ENCODE results near the gene MAP3K7. TPM values are rescaled to one million over a fixed set of nuclear protein-coding genes. Genes with fewer than 3 reads are reported as not detected.
"Not testable (repeated sequence)": the region's sequence is repeated elsewhere in the genome, so short reads cannot be mapped to it uniquely, and the experiment has no call there.

The MAP3K7 gene
- total RNA-seq, 2 experiments from 2014 or later, result 26.3 to 28.7 TPM

DNA sequence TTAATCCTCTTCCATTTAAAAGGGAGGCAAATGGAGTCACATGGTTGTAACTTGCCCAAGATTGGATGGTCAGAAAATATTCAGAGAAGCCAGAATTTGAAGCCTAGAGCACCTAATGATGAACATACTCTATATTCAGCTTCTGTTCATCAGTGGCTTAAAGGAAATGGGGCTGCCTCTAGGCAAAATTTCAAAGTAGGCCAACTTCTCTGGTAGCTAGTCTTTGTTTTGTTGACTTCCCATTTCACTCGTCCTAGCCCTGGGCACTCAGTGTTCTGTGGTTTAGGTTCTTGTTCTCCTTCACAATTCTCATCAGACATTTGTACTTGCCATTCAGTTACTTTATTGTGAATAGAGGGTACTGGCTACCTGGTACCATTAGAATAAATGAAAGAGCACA lies 13.2 kb downstream of the MAP3K7 start:
- peaks cover 12% of the 10 kb centered on the region for H3K36me3 Mint-ChIP-seq
- no peak for DNase-seq
- intact Hi-C loops (cut with micrococcal nuclease), result no loop called here
- CTCF ChIA-PET, result no interaction called here
- H3K9me3 Mint-ChIP-seq, result no peaks in the 10 kb centered on the region
- peaks cover 5% of the 10 kb centered on the region for H3K4me1 Mint-ChIP-seq (ENCODE audit: low read depth)
- no peak overlapping the region for H3K4me3 Mint-ChIP-seq
- H3K27me3 Mint-ChIP-seq, result no peaks in the 10 kb centered on the region
- POLR2A ChIA-PET, result interaction anchor here (0.9 kb wide), 1 partner anchor 11 kb away, joined by 3 read pairs; no protein-coding TSS in a partner anchor
- no peak overlapping the region for H3K27ac Mint-ChIP-seq

GRCh38 chr6:90572856-90573255 lies 14.0 kb downstream of the MAP3K7 start:
- Mint-ChIP-seq H3K4me1 (ENCODE audit: low read depth) (peaks cover 5% of the 10 kb centered on the region), H3K27ac (no peak overlapping the region), H3K27me3 (no peaks in the 10 kb centered on the region), H3K9me3 (no peaks in the 10 kb centered on the region), H3K36me3 (peaks cover 16% of the 10 kb centered on the region), H3K4me3 (no peak overlapping the region)
- intact Hi-C loops (cut with micrococcal nuclease), result no loop called here
- ChIA-PET POLR2A (interaction anchor here (0.9 kb wide), 1 partner anchor 12 kb away, joined by 3 read pairs; no protein-coding TSS in a partner anchor), CTCF (no interaction called here)
- no peak for DNase-seq

GRCh38 chr6:90569223-90569622 lies 17.6 kb downstream of the MAP3K7 start:
- DNase-seq, result no peak
- ChIA-PET POLR2A (no interaction called here), CTCF (no interaction called here)
- Mint-ChIP-seq H3K4me3 (no peak overlapping the region), H3K27ac (no peak overlapping the region), H3K9me3 (peaks cover 2% of the 10 kb centered on the region), H3K36me3 (peaks cover 40% of the 10 kb centered on the region), H3K27me3 (no peaks in the 10 kb centered on the region), H3K4me1 (ENCODE audit: low read depth) (peaks cover 8% of the 10 kb centered on the region)
- intact Hi-C loops (cut with micrococcal nuclease), result no loop called here

- H3K27me3 Mint-ChIP-seq; POLR2A ChIA-PET; H3K9me3 Mint-ChIP-seq; DNase-seq; H3K4me3 Mint-ChIP-seq; intact Hi-C loops (cut with micrococcal nuclease); CTCF ChIA-PET; H3K27ac Mint-ChIP-seq: not testable (repeated sequence)
- Mint-ChIP-seq H3K4me1 (ENCODE audit: low read depth) (peaks cover 21% of the 10 kb centered on the region), H3K36me3 (peaks cover 51% of the 10 kb centered on the region)
Measured at GRCh38 chr6:90567682-90568081, 19.2 kb downstream of the MAP3K7 start.

GRCh38 chr6:90562341-90562740 lies 24.5 kb downstream of the MAP3K7 start:
- POLR2A ChIA-PET; H3K27ac Mint-ChIP-seq; CTCF ChIA-PET; DNase-seq; H3K27me3 Mint-ChIP-seq; intact Hi-C loops (cut with micrococcal nuclease); H3K4me3 Mint-ChIP-seq; H3K9me3 Mint-ChIP-seq: not testable (repeated sequence)
- Mint-ChIP-seq H3K4me1 (ENCODE audit: low read depth) (peaks cover 30% of the 10 kb centered on the region), H3K36me3 (peaks cover 56% of the 10 kb centered on the region)

DNA sequence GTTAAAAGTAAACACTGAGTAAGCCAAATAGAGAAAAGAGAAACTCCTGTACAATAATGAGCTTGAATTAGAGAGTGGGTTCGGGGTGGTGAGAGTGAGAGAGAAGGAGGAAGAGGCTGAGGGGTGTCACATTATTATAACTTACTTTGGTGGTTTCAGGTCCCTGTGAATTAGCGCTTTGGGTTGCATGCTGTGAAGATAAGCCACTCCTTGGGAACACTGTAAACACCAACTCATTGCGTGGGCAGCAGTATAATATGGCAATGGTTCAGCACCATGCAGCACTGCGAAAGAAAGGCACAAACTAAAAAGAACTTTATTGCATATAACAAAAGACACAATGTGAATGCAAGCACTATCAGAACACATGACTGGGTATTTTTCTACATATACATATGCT lies 26.9 kb downstream of the MAP3K7 start:
- Mint-ChIP-seq H3K9me3 (no peaks in the 10 kb centered on the region), H3K4me3 (no peak overlapping the region), H3K27ac (no peak overlapping the region), H3K36me3 (peaks cover 44% of the 10 kb centered on the region), H3K27me3 (no peaks in the 10 kb centered on the region), H3K4me1 (ENCODE audit: low read depth) (peaks cover 29% of the 10 kb centered on the region)
- intact Hi-C loops (cut with micrococcal nuclease), result no loop called here
- POLR2A ChIA-PET, result no interaction called here
- CTCF ChIA-PET, result no interaction called here
- DNase-seq, result no peak

DNA sequence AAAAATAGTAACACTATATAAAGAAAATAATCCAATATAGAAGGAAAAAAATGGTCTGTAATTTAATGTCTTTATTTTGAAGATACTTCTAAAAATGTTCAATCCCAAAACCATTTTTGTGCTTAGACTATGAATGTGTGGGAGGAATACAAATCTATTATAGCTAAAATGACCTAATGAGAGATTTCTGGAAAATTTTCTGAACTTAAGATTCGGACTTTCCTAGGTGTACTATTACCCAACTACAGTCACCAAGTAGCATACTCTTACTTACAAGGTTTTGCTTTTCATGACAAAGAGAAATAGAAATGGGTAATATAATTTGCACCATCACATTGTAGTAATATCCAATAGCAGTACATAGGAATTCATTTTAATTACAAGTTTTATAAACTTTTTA lies 29.9 kb downstream of the MAP3K7 start:
- no peak for DNase-seq
- CTCF ChIA-PET, result interaction anchor here (0.6 kb wide), 1 partner anchor 656 kb away, joined by 3 read pairs; no protein-coding TSS in a partner anchor
- H3K4me3 Mint-ChIP-seq, result no peak overlapping the region
- H3K27me3 Mint-ChIP-seq, result no peaks in the 10 kb centered on the region
- H3K36me3 Mint-ChIP-seq, result peaks cover 28% of the 10 kb centered on the region
- no peaks in the 10 kb centered on the region for H3K9me3 Mint-ChIP-seq
- H3K4me1 Mint-ChIP-seq (ENCODE audit: low read depth), result peaks cover 3% of the 10 kb centered on the region
- POLR2A ChIA-PET, result no interaction called here
- intact Hi-C loops (cut with micrococcal nuclease), result no loop called here
- no peak overlapping the region for H3K27ac Mint-ChIP-seq

- H3K4me1 Mint-ChIP-seq (ENCODE audit: low read depth), result no peaks in the 10 kb centered on the region
Measured at GRCh38 chr6:90547991-90548390, 38.9 kb downstream of the MAP3K7 start.

DNA sequence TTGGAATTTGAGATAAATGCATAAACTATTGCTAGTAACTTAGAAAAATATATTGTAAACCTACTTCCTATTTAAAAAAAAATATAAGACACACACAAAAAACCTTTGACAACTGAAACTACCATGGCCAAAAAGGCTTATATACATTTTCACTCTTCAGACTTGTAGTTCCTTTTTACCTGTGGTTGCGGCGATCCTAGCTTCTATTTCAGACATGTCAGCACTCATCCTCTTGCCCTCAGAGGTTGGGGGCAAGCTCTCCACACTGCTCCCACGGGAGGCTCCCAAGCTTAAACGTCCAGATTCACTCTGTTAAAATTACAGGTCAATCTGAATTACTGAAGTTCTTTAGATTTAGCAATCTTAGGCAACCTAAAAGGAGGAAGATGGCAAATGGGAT lies 39.8 kb downstream of the MAP3K7 start:
- CTCF ChIA-PET, result no interaction called here

More at GRCh38 chr6:90547991-90548390, 38.9 kb downstream of the MAP3K7 start:
- CTCF ChIA-PET, result no interaction called here
- no peak overlapping the region for H3K27ac Mint-ChIP-seq
- no peak overlapping the region for H3K4me3 Mint-ChIP-seq
- DNase-seq, result no peak
- H3K9me3 Mint-ChIP-seq, result no peaks in the 10 kb centered on the region
- peaks cover 55% of the 10 kb centered on the region for H3K36me3 Mint-ChIP-seq
- intact Hi-C loops (cut with micrococcal nuclease), result no loop called here
- POLR2A ChIA-PET, result no interaction called here
- no peaks in the 10 kb centered on the region for H3K27me3 Mint-ChIP-seq

DNA sequence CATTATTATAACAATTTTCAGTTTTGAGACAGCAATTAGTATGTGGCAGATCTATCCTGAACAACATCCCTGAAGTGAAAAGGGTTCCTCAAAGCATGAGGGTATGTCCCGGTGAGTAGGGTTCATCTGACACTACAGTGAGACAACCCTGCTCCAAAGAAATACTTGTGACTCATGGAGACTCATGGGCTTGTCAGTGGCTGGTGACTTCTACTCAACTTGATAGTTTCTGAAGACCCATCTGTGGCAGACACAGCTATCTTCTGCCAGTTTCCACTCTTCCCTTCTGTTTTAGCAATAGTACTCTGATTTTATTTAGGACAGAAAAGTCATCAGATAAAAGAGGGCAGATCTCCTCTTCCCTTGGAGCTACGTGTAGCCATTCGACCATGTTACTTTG lies 41.4 kb downstream of the MAP3K7 start:
- Mint-ChIP-seq H3K9me3 (no peaks in the 10 kb centered on the region), H3K27ac (no peak overlapping the region), H3K27me3 (no peaks in the 10 kb centered on the region), H3K4me1 (ENCODE audit: low read depth) (no peaks in the 10 kb centered on the region), H3K36me3 (peaks cover 43% of the 10 kb centered on the region), H3K4me3 (no peak overlapping the region)
- DNase-seq, result no peak
- intact Hi-C loops (cut with micrococcal nuclease), result no loop called here
- ChIA-PET CTCF (interaction anchor here (1.3 kb wide), 1 partner anchor 315 kb away, joined by 3 read pairs; no protein-coding TSS in a partner anchor), POLR2A (no interaction called here)

More for the DNA sequence above, 39.8 kb downstream of the MAP3K7 start:
- Mint-ChIP-seq H3K4me3 (no peak overlapping the region), H3K27me3 (no peaks in the 10 kb centered on the region), H3K4me1 (ENCODE audit: low read depth) (no peaks in the 10 kb centered on the region), H3K27ac (no peak overlapping the region), H3K9me3 (no peaks in the 10 kb centered on the region), H3K36me3 (peaks cover 51% of the 10 kb centered on the region)
- intact Hi-C loops (cut with micrococcal nuclease), result no loop called here
- no peak for DNase-seq
- POLR2A ChIA-PET, result no interaction called here

- H3K4me1 Mint-ChIP-seq (ENCODE audit: low read depth), result no peaks in the 10 kb centered on the region
- H3K9me3 Mint-ChIP-seq, result no peaks in the 10 kb centered on the region
- peaks cover 40% of the 10 kb centered on the region for H3K36me3 Mint-ChIP-seq
- H3K27me3 Mint-ChIP-seq, result no peaks in the 10 kb centered on the region
- no peak for DNase-seq
- POLR2A ChIA-PET, result no interaction called here
- intact Hi-C loops (cut with micrococcal nuclease), result no loop called here
- H3K4me3 Mint-ChIP-seq, result no peak overlapping the region
- H3K27ac Mint-ChIP-seq, result no peak overlapping the region
- CTCF ChIA-PET, result no interaction called here
Measured at GRCh38 chr6:90544741-90545140, 42.1 kb downstream of the MAP3K7 start.

DNA sequence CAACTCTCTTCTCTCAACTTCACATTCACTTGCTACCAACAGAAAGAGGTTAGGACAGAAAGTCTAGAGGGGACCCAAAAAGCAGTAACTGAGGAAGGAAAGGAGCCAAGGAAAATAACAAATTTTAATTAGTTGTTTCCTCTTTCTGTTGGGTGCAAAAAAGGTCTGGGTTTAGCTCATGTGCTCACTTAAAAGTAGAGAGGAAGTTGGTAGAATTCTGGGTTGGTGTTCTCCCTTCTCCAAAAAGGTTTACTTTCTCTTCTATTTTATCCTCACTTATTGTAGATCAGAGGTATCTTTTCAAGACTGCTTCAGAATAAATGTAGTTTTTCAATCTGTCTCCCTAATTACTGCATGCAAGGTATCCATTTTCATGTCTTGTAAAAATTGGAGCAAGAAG lies 42.8 kb downstream of the MAP3K7 start:
- DNase-seq, result no peak
- no peaks in the 10 kb centered on the region for H3K27me3 Mint-ChIP-seq
- H3K9me3 Mint-ChIP-seq, result no peaks in the 10 kb centered on the region
- peaks cover 38% of the 10 kb centered on the region for H3K36me3 Mint-ChIP-seq
- H3K4me3 Mint-ChIP-seq, result no peak overlapping the region
- ChIA-PET POLR2A (no interaction called here), CTCF (no interaction called here)
- intact Hi-C loops (cut with micrococcal nuclease), result no loop called here
- no peak overlapping the region for H3K27ac Mint-ChIP-seq
- H3K4me1 Mint-ChIP-seq (ENCODE audit: low read depth), result no peaks in the 10 kb centered on the region

GRCh38 chr6:90541221-90541620 lies 45.7 kb downstream of the MAP3K7 start:
- Mint-ChIP-seq H3K9me3 (no peaks in the 10 kb centered on the region), H3K27me3 (no peaks in the 10 kb centered on the region), H3K36me3 (peaks cover 23% of the 10 kb centered on the region), H3K27ac (no peak overlapping the region), H3K4me3 (no peak overlapping the region), H3K4me1 (ENCODE audit: low read depth) (no peaks in the 10 kb centered on the region)
- no peak for DNase-seq
- POLR2A ChIA-PET, result no interaction called here
- intact Hi-C loops (cut with micrococcal nuclease), result no loop called here
- CTCF ChIA-PET, result no interaction called here
